Middle frontal gyrus (tissue), 1 donor: Measurements from ENCODE around the gene RUFY4.
"Not testable (repeated sequence)": the region's sequence is repeated elsewhere in the genome, so short reads cannot be mapped to it uniquely, and the experiment has no call there.

Experiments used
- DNase-seq: peaks from one replicate; pipeline ENCODE4 v3.0.0-alpha.2; 2015; ENCODE audit warnings: low spot score; ENCODE audit errors: extremely low spot score

RUFY4 gene

GRCh38 chr2:218082586-218083351 is 13.7 kb downstream of the RUFY4 start:
- DNase-seq = no peak

GRCh38 chr2:218083352-218083676 is 14.3 kb downstream of the RUFY4 start:
- no peak for DNase-seq

- DNase-seq = no peak
Measured at GRCh38 chr2:218086478-218086877, 17.4 kb downstream of the RUFY4 start.

- no peak for DNase-seq
Measured at GRCh38 chr2:218089259-218089658, 20.2 kb downstream of the RUFY4 start.

DNA sequence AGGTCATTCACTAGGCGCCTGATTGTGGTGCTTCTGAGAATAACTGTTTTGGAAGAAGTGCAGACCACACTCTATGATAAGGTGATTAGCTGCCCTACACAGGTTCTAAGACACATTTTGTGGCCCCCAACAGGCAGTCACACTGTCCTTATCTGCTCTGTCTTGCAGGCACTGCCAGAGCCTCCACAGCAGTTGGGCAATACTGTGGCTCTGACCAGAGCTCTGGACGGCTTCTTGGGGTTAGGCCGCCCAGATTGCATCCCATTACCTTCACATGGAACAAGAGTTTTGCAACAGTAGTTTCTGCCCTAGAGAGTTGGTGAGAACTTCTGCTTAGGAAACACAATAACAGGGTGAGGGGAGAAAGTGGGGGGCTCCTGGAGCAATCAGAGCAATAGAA is 22.7 kb downstream of the RUFY4 start:
- no peak for DNase-seq

- no peak for DNase-seq
Measured at GRCh38 chr2:218093879-218094278, 24.8 kb downstream of the RUFY4 start.

DNA sequence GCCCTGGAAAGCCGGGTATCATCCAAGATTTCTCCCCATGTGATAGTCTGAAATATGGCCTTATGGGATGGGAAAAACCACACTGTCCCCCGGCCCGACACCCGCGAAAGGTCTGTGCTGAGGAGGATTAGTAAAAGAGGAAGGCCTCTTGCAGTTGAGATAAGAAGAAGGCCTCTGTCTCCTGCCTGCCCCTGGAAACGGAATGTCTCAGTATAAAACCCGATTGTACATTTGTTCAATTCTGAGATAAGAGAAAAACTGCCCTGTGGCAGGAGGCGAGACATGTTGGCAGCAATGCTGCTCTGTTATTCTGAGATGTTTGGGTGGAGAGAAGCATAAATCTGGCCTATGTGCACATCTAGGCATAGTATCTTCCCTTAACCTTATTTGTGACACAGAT is 26.8 kb downstream of the RUFY4 start:
- no peak for DNase-seq

DNA sequence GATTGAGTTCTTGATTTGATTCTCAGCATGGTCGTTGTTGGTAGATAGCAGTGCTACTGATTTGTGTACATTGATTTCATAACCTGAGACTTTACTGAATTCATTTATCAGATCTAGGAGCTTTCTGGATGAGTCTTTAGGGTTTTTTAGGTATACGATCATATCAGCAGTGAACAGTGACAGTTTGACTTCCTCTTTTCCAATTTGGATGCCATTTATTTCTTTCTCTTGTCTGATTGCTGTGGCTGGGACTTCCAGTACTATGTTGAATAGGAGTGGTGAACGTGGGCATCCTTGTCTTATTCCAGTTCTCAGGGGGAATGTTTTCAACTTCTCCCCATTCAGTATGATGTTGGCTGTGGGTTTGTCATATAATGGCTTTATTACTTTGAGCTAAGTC is 28.9 kb downstream of the RUFY4 start:
- no peak for DNase-seq

DNA sequence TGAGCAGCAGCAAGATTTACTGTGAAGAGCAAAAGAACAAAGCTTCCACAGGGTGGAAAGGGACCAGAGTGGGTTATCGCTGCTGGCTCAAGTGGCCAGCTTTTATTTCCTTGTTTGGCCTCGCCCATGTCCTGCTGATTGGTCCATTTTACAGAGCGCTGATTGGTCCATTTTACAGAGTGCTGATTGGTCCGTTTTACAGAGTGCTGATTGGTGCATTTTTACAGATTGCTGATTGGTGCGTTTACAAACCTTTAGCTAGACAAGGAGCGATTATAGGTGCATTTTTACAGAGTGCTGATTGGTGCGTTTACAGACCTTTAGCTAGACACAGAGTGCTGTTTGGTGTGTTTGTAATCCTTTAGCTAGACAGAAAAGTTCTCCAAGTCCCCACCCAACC is 39.8 kb downstream of the RUFY4 start:
- DNase-seq = not testable (repeated sequence)

DNA sequence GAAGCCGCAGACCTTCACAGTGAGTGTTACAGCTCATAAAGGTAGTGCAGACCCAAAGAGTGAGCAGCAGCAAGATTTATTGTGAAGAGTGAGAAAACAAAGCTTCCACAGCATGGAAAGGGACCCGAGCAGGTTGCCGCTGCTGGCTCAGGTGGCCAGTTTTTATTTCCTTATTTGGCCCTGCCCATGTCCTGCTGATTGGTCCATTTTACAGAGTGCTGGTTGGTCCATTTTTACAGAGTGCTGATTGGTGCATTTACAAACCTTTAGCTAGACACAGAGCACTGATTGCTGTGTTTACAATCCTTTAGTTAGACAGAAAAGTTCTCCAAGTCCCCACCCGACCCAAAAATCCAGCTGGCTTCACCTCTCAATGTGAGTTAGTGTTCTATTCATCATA is 52.7 kb downstream of the RUFY4 start:
- not testable (repeated sequence) for DNase-seq

- DNase-seq = not testable (repeated sequence)
Measured at GRCh38 chr2:218122286-218122685, 53.2 kb downstream of the RUFY4 start.

DNA sequence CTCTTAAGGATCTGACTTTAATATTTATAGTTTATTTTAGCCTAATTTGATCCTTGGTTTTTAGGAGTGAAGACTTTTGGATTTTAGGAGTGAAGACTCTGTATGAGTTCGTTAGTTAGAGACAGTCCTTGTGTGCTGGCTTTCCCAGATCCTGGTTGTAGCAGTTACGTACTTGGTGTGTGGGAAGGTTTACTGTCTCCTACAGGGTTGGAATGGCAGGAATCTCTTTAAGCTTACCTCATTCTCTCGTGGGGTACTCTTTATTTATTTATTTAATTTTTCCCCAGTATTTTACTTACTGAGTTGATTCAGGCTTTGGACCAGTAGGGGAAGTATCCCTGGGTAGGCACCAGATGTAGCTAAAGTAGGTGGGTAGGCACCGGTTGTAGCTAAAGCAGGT is 54.9 kb downstream of the RUFY4 start:
- no peak for DNase-seq

GRCh38 chr2:218125095-218125494 is 56.0 kb downstream of the RUFY4 start:
- DNase-seq = no peak

DNA sequence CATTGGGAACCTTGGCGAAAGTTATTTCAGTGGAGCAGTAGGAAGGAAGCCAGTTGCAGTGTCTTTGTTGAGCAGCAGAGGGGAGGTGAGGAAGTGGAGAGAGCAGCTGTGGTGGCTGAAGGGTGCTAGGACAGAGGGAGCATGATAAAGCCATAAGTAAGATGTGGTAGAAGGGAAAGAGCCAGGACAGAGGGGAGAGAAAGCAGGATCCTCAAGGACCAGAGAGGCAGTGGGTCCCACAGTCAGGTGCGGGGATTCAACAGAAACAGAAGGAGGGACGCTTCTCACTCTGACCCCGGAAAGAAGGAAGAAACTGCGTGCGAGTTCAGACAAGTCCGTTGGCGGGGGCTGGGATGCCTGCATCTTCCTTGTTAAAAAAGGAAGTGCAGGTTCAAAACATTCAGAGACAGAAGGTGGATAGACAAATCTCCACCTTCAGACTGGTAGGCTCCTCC is 56.6 kb downstream of the RUFY4 start, which contains the start of gene CXCR2:
CXCR2 (plus strand) TSS at position 403 of the 455 bp plus-strand sequence. CDS start 8,774 bp downstream, outside the sequence.
- no peak for DNase-seq

DNA sequence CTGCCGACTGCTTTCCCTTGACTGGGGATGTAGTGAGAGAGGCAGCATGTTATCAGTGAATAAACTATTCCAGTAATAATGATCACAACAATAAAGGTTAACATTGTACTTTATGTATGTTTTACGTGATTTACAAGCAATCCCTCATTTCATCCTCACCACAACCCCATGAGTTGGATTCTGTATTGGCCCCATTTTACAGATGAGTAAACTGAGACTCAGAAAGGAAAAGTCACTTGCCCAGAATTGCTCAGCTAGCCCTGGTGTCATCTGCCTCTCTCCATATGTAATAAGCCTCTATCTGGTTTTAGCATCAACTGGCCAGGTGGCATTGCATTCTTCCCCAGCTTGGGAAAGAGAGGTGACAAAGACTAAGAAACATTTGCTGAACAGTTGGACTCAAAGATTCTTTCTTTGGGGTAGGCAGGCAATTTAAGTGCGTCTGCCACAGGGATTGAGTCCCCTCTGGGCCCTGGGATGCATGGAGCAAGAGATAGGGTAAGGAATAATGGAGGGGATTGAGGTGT is 58.9 kb downstream of the RUFY4 start:
- no peak for DNase-seq

GRCh38 chr2:218128781-218129457 is 59.9 kb downstream of the RUFY4 start:
- no peak for DNase-seq

- DNase-seq = no peak
Measured at GRCh38 chr2:218129458-218130135, 60.5 kb downstream of the RUFY4 start.

DNA sequence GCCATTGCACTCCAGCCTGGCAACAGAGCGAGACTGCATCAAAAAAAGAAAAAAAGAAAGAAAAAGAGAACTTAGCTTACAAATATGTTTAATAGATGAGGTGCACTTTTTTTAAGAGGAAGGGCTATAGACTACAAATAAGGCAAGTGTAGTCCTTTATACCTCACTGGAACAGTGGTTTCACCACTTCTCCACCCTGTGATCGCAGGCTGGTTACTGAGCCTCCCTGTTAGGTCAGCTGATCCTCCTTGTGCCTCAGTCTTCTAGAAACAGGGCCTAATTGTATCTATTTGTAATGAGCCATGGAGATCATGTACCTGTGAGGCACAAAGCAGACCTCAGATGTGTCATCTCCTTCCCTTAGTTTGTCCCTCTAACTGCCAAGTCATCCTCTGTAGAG is 61.3 kb downstream of the RUFY4 start:
- no peak for DNase-seq

GRCh38 chr2:218130822-218131221 is 61.8 kb downstream of the RUFY4 start:
- DNase-seq = no peak

DNA sequence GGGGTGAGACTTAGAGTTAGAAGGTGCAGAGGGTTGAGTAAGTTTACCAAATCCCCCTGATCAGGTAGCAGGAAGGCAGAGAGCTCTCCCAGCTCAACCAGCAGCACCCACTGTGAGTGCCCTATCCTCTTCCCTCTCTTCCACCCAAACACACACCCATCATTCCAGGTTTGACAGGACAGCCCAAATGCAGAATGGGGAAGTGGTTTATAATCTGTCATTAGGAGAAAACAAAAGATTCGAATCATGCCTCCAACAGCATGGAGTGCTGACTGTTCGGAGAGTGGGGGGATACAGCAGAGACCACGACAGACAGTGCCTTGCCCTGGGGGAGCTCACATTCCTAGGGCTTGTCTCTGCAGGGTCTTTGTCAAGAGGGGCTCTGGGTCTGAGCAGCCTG is 68.5 kb downstream of the RUFY4 start:
- DNase-seq = no peak

- DNase-seq = no peak
Measured at GRCh38 chr2:218138047-218138446, 69.0 kb downstream of the RUFY4 start.
